AG04449 (cell line): ENCODE data around the gene TBC1D19.

Experiments used
- CTCF ChIA-PET: fragments of 350-600 bp; formaldehyde crosslinking; extraction: SDS; loops from one replicate; lab custom pipeline; 2021; ENCODE audit warnings: antibody characterized with exemption; lab: Yijun Ruan, JAX
- POLR2A ChIA-PET: fragments of 400-600, 350-600 bp; formaldehyde crosslinking; extraction: SDS; loops from one replicate; lab custom pipeline; 2020; ENCODE audit warnings: antibody characterized with exemption, inconsistent platforms; lab: Yijun Ruan, JAX
- DNase-seq: peaks from one replicate; pipeline ENCODE4 v3.0.0-alpha.2; 2010; ENCODE audit warnings: low read depth, low spot score
- H3K4me3 ChIP-seq: 2 replicates; pipeline ENCODE4 v1.5.1; 2011; ENCODE audit warnings: low read depth, mild to moderate bottlenecking, control low read depth, low read length
- TF ChIP-seq, protein P1 (sequence below): IDR thresholded peaks from one replicate; pipeline ENCODE4 v1.5.1; 2011; ENCODE audit warnings: mild to moderate bottlenecking, moderate library complexity, low read length, control low read depth, inconsistent platforms; ENCODE audit not compliant: insufficient read depth; ENCODE audit errors: missing control alignments

The TBC1D19 gene

GRCh38 chr4:26789208-26789607 is 205.3 kb downstream of the TBC1D19 start:
- no peak for DNase-seq
- ChIA-PET POLR2A (no interaction called here), CTCF (interaction anchor here (1.8 kb wide), 1 partner anchor 13 kb away, joined by 6 read pairs; no protein-coding TSS in a partner anchor)
- no peak overlapping the region for H3K4me3 ChIP-seq
- TF ChIP-seq, protein P1, sequence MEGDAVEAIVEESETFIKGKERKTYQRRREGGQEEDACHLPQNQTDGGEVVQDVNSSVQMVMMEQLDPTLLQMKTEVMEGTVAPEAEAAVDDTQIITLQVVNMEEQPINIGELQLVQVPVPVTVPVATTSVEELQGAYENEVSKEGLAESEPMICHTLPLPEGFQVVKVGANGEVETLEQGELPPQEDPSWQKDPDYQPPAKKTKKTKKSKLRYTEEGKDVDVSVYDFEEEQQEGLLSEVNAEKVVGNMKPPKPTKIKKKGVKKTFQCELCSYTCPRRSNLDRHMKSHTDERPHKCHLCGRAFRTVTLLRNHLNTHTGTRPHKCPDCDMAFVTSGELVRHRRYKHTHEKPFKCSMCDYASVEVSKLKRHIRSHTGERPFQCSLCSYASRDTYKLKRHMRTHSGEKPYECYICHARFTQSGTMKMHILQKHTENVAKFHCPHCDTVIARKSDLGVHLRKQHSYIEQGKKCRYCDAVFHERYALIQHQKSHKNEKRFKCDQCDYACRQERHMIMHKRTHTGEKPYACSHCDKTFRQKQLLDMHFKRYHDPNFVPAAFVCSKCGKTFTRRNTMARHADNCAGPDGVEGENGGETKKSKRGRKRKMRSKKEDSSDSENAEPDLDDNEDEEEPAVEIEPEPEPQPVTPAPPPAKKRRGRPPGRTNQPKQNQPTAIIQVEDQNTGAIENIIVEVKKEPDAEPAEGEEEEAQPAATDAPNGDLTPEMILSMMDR, result no peak

GRCh38 chr4:26791346-26791745 is 207.5 kb downstream of the TBC1D19 start:
- TF ChIP-seq, protein P1, result no peak
- ChIA-PET CTCF (no interaction called here), POLR2A (no interaction called here)
- DNase-seq, result no peak
- no peak overlapping the region for H3K4me3 ChIP-seq

DNA sequence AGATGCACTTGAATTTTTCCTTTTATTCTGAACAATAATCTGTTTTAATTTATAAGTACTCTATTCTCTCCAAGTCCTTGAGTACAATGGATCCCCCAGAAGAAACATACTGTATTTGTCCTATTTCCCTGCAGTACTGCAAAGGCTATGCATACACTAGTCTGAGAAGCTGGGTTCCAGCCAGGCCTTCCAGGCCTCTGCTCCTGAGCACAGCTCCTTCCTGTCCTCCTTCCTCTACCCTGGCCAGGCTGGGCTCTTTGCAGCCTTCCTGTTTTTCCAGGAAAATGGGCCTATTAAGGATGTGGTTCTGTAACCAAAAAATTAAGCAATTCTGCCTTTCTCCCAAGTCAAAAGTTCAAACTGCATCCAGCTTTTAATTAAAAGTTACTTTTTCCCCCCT is 208.8 kb downstream of the TBC1D19 start:
- POLR2A ChIA-PET, result no interaction called here

DNA sequence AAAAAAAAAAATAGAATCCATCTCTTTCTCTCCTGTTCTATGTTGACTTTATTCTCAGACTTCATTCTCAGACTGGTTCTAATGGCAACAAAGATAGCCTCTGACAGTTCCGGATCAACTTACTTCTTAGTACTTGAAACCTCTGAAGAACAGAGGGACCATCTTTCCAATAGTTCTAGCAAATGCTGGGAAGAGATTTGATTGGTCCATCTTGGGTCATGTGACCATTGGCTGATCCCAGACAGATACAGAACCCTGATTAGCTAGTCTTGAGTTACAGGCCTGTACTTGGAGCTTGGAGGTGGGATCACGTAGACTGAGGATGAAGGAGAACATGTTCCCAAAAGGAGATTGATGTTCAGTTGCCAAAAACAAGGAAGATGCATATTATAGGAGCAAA is 209.9 kb downstream of the TBC1D19 start:
- no peak for DNase-seq
- TF ChIP-seq, protein P1, result no peak
- POLR2A ChIA-PET, result no interaction called here
- H3K4me3 ChIP-seq, result no peak overlapping the region
- CTCF ChIA-PET, result no interaction called here

More for the DNA sequence above, 208.8 kb downstream of the TBC1D19 start:
- no peak overlapping the region for H3K4me3 ChIP-seq
- DNase-seq, result no peak
- CTCF ChIA-PET, result no interaction called here
- TF ChIP-seq, protein P1, result no peak

- CTCF ChIA-PET, result no interaction called here
- H3K4me3 ChIP-seq, result no peak overlapping the region
- no peak for DNase-seq
- TF ChIP-seq, protein P1, result no peak
- POLR2A ChIA-PET, result no interaction called here
Observed at GRCh38 chr4:26796081-26796480, 212.2 kb downstream of the TBC1D19 start.

DNA sequence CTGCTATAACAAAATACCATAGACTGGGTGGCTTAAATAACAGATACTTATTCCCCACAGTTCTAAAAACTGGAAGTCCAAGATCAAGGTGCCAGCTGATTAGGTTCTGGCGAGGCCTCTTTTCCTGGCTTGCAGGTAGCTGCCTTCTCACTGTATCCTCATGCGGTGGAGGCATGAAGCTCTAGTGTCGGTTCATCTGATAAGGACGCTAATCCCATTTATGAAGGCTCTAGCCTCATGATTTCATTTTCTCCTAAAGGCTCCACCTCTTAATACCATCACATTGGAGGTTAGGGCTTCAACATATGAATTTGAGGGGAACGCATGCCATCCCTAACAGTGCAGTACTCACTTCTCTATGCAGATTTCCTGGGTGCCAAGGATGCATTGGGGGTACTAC is 218.9 kb downstream of the TBC1D19 start:
- CTCF ChIA-PET, result no interaction called here
- no peak for DNase-seq
- POLR2A ChIA-PET, result no interaction called here
- TF ChIP-seq, protein P1, result no peak
- no peak overlapping the region for H3K4me3 ChIP-seq
